Stomach (tissue), 19 donors: ENCODE measurements around the gene SHC1. TPM values are rescaled to one million over a fixed set of nuclear protein-coding genes. Genes with fewer than 3 reads are reported as not detected.

Experiments
- DNase-seq, 2 donors: peaks; one replicate each; pipeline versions ENCODE4 v3.0.0 to v3.0.0-alpha.2; 2013 to 2019
- H3K27ac ChIP-seq, 5 donors: fragments of 200-600 bp in 4 of 5; sonication (generic) in 4 of 5; one replicate each; pipeline ENCODE4 v1.5.1; 2013 to 2019; ENCODE audit warnings: mild to moderate bottlenecking in 1 of 5, moderate library complexity in 1 of 5
- H3K27me3 ChIP-seq, 3 donors: fragments of 200-600 bp; sonication (generic); one replicate each; pipeline ENCODE4 v1.5.1; 2017 to 2019; ENCODE audit warnings: mixed run types in 1 of 3
- H3K36me3 ChIP-seq, 4 donors: fragments of 200-600 bp; sonication (generic); 1 replicate in 3 of 4; 2 replicates in 1 of 4; pipeline ENCODE4 v1.5.1; 2016 to 2019
- H3K4me1 ChIP-seq, 4 donors: fragments of 200-600 bp; sonication (generic); one replicate each; pipeline ENCODE4 v1.5.1; 2016 to 2019
- H3K4me3 ChIP-seq, 4 donors: fragments of 200-600 bp; sonication (generic) in 3 of 4; one replicate each; pipeline ENCODE4 v1.5.1; 2016 to 2019; ENCODE audit warnings: mild to moderate bottlenecking in 1 of 4
- H3K9me3 ChIP-seq, 4 donors: fragments of 200-600 bp; sonication (generic); one replicate each; pipeline ENCODE4 v1.5.1; 2016 to 2019
- CTCF ChIP-seq, 7 experiments: fragments of 450-650 bp in 4 of 7; fragments of 200-600 bp in 3 of 7; sonication (generic) in 3 of 7; IDR thresholded peaks; one replicate each; pipeline ENCODE4 v1.5.1; 2016 to 2019; ENCODE audit warnings: antibody characterized with exemption in 7 of 7, control low read depth in 2 of 7, mild to moderate bottlenecking in 1 of 7
- EP300 ChIP-seq: sonication (generic); formaldehyde crosslinking; IDR thresholded peaks from one replicate; pipeline ENCODE4 v1.6.1; 2017; ENCODE audit warnings: antibody characterized with exemption
- POLR2A ChIP-seq, 4 donors: fragments of 450-650 bp; IDR thresholded peaks; one replicate each; pipeline ENCODE4 v1.6.1; 2016; ENCODE audit warnings: antibody characterized with exemption in 4 of 4, control low read depth in 2 of 4, mild to moderate bottlenecking in 1 of 4, moderate library complexity in 1 of 4
- POLR2AphosphoS5 ChIP-seq, 3 donors: sonication (generic); formaldehyde crosslinking; IDR thresholded peaks; one replicate each; pipeline ENCODE4 v1.6.1; 2016; ENCODE audit warnings: antibody characterized with exemption in 3 of 3
- WGBS, 5 donors: extraction: QIAGEN DNeasy Blood & Tissue Kit in 3 of 5; methylation state at CpG; one replicate each; pipeline versions ENCODE4 v1.1.5 to v1.1.7; 2013 to 2018; 5-methylcytosine and 5-hydroxymethylcytosine counted together
- intact Hi-C: fragments of 100-400 bp; cut with DNase I; formaldehyde crosslinking; loops from one replicate; pipeline ENCODE4 v1.15.1; 2023; ENCODE audit warnings: low total_unique reads
- long read RNA-seq, 10 donors: transcript quantifications; one replicate each; lab custom pipeline, GENCODE V29; 2026
- polyA plus RNA-seq, 3 donors: library from polyadenylated mRNA; stranded (reverse); fragments of 200-250 nt; gene quantifications; one replicate each; pipeline ENCODE4 v1.2.3, GENCODE V29; 2013
- total RNA-seq, 5 donors: library from RNA; depleted of rRNA; stranded (reverse); fragments of >200 nt; gene quantifications; one replicate each; pipeline versions ENCODE4 v1.1.0 to v1.2.3, GENCODE V29; 2014 to 2016
- donor health status: healthy with polysubstance abuse.
- donor health status: Bipolar disorder and iron deficiency.
- donor health status: healthy.

SHC1 gene
- total RNA-seq (10 to 100 TPM; 23.2 to 81.1 (median 59.6) TPM), polyA plus RNA-seq (10 to 100 TPM; 43.7 to 58.8 (median 56.1) TPM)
- long read RNA-seq, donor 1, partial matches to known transcripts: 0 of 4 reads
- long read RNA-seq, donor 1, other reads (novel, unspliced or antisense): 0 of 4 reads
- long read RNA-seq, donor 2, transcript SHC1-205 (13 exons, 3,062 nt): major isoform, 5 of 13 reads
- long read RNA-seq, donor 2, transcript SHC1-210 (12 exons, 3,481 nt): major isoform, 5 of 13 reads
- long read RNA-seq, donor 2, partial matches to known transcripts: 0 of 13 reads
- long read RNA-seq, donor 2, other reads (novel, unspliced or antisense): 0 of 13 reads
- long read RNA-seq, donor 3, partial matches to known transcripts: 0 of 47 reads
- long read RNA-seq, donor 3, other reads (novel, unspliced or antisense): 45 of 47 reads
- long read RNA-seq, donor 4: 0 reads
- long read RNA-seq, donor 5, partial matches to known transcripts: 0 of 19 reads
- long read RNA-seq, donor 5, other reads (novel, unspliced or antisense): 8 of 19 reads
- long read RNA-seq, donor 6: 0 reads
- long read RNA-seq, donor 7, partial matches to known transcripts: 0 of 74 reads
- long read RNA-seq, donor 7, other reads (novel, unspliced or antisense): 65 of 74 reads
- long read RNA-seq, donor 8, transcript SHC1-205 (13 exons, 3,062 nt): major isoform, 5 of 11 reads
- long read RNA-seq, donor 8, partial matches to known transcripts: 0 of 11 reads
- long read RNA-seq, donor 8, other reads (novel, unspliced or antisense): 0 of 11 reads
- long read RNA-seq, donor 9, partial matches to known transcripts: 0 of 4 reads
- long read RNA-seq, donor 9, other reads (novel, unspliced or antisense): 0 of 4 reads
- long read RNA-seq, donor 10, partial matches to known transcripts: 0 of 7 reads
- long read RNA-seq, donor 10, other reads (novel, unspliced or antisense): 0 of 7 reads

GRCh38 chr1:154970631-154971340 lies at the start of gene SHC1:
SHC1 (minus strand) TSS chr1:154970747; CDS start chr1:154970526, 221 bp downstream.
- peak; percentile 83 to 96 for DNase-seq
- TF ChIP-seq EP300 (no peak), CTCF (IDR thresholded peaks at IDR 0.05) (no peak), POLR2A (IDR thresholded peaks at IDR 0.05) (peak in 1 of 4 donors; percentile 12), POLR2AphosphoS5 (IDR thresholded peaks at IDR 0.05) (peak; percentile 86 to 90 (median 89))
- Histone ChIP-seq H3K36me3 (peaks cover 22 to 42% (median 35%) of the 10 kb centered on the region in 4 donors), H3K4me3 (peak within 1 kb of the TSS; percentile 42 to 64 (median 43)), H3K9me3 (no peaks in the 10 kb centered on the region), H3K4me1 (peaks cover 43 to 77% (median 64%) of the 10 kb centered on the region in 4 donors), H3K27ac (peak within 1 kb of the TSS; percentile 82 to 100 (median 99)), H3K27me3 (no peaks in the 10 kb centered on the region)
- 19 to 34% (median 28%) methylated on average over 9 to 15 of the region's 15 CpGs for WGBS, 5 donors
- intact Hi-C loops: no loop called here

GRCh38 chr1:155019377-155020245 lies 49.1 kb upstream of the SHC1 start:
- Histone ChIP-seq H3K4me1 (peaks cover 20 to 54% (median 44%) of the 10 kb centered on the region in 4 donors), H3K27me3 (no peaks in the 10 kb centered on the region), H3K27ac (peak overlapping the region in 1 of 5 donors; percentile 28), H3K36me3 (peaks cover 18 to 31% (median 22%) of the 10 kb centered on the region in 4 donors), H3K9me3 (no peaks in the 10 kb centered on the region), H3K4me3 (no peak overlapping the region)
- intact Hi-C loops: loop anchor here (10.0 kb wide), 1 partner anchor 55 kb away; the partner anchor contains the start of gene PYGO2
- no peak for TF ChIP-seq POLR2AphosphoS5 (IDR thresholded peaks at IDR 0.05)
- TF ChIP-seq CTCF (IDR thresholded peaks at IDR 0.05): no peak
- no peak for TF ChIP-seq EP300
- no peak for TF ChIP-seq POLR2A (IDR thresholded peaks at IDR 0.05)
- no peak for DNase-seq
- WGBS, 5 donors: 72 to 77% (median 73%) methylated on average over 11 of the region's 11 CpGs

- Histone ChIP-seq H3K36me3 (peaks cover 27 to 40% (median 29%) of the 10 kb centered on the region in 4 donors), H3K9me3 (no peaks in the 10 kb centered on the region), H3K27me3 (no peaks in the 10 kb centered on the region), H3K27ac (peak overlapping the region in 4 of 5 donors; percentile 85 to 100 (median 96)), H3K4me3 (no peak overlapping the region), H3K4me1 (peaks cover 22 to 62% (median 50%) of the 10 kb centered on the region in 4 donors)
- WGBS, 5 donors: 79 to 90% (median 86%) methylated on average over 8 of the region's 8 CpGs
- TF ChIP-seq CTCF (IDR thresholded peaks at IDR 0.05) (no peak), POLR2A (IDR thresholded peaks at IDR 0.05) (no peak)
- intact Hi-C loops: loop anchor here (10.0 kb wide), 1 partner anchor 54 kb away; the partner anchor contains the start of gene PYGO2
- no peak for DNase-seq
Observed at GRCh38 chr1:155018617-155019348, 48.2 kb upstream of the SHC1 start.
